GM23338 (cell line): ENCODE measurements around the gene GPR141.

Source experiments
- CTCF ChIP-seq, 2 experiments: fragments of 200-600 bp in 1 of 2; sonication (generic) in 1 of 2; conservative IDR thresholded peaks; 2 replicates each; pipeline versions ENCODE4 v1.5.1 to v1.6.1; 2016 to 2017; ENCODE audit warnings: antibody characterized with exemption in 2 of 2, low read depth in 2 of 2, mild to moderate bottlenecking in 2 of 2, moderate library complexity in 1 of 2
- POLR2AphosphoS5 ChIP-seq: IDR thresholded peaks from 2 replicates; pipeline ENCODE4 v1.6.1; 2016; ENCODE audit warnings: antibody characterized with exemption, low read depth
- REST ChIP-seq: IDR thresholded peaks from one replicate; pipeline ENCODE4 v1.6.1; 2018; ENCODE audit warnings: antibody characterized with exemption; ENCODE audit not compliant: unreplicated experiment
- TF ChIP-seq, protein P1 (sequence below): IDR thresholded peaks from 2 replicates; pipeline ENCODE4 v1.6.1; 2016; ENCODE audit warnings: antibody characterized with exemption

- TF ChIP-seq REST (no peak), CTCF (conservative IDR thresholded peaks at IDR 0.05; ENCODE audit: low read depth in 2 of 2) (no peak), POLR2AphosphoS5 (no peak)
- TF ChIP-seq, protein P1, sequence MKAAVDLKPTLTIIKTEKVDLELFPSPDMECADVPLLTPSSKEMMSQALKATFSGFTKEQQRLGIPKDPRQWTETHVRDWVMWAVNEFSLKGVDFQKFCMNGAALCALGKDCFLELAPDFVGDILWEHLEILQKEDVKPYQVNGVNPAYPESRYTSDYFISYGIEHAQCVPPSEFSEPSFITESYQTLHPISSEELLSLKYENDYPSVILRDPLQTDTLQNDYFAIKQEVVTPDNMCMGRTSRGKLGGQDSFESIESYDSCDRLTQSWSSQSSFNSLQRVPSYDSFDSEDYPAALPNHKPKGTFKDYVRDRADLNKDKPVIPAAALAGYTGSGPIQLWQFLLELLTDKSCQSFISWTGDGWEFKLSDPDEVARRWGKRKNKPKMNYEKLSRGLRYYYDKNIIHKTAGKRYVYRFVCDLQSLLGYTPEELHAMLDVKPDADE: no peak
Observed at GRCh38 chr7:37741776-37742175, 58.2 kb downstream of the GPR141 start.
